Measurements from ENCODE around the gene PCAT7.
"Not testable (repeated sequence)": the region's sequence is repeated elsewhere in the genome, so short reads cannot be mapped to it uniquely, and the experiment has no call there.

Gene PCAT7

GRCh38 chr9:94538908-94539307, 16.0 kb upstream of the PCAT7 start:
- no peaks in the 10 kb centered on the region for H3K27me3 ChIP-seq (ENCODE audit: insufficient read depth, insufficient read length)
- H3K4me1 ChIP-seq (ENCODE audit: insufficient read depth, insufficient read length), result no peaks in the 10 kb centered on the region
- no peak overlapping the region for H3K4me3 ChIP-seq (ENCODE audit: insufficient read length, low read depth)
- no peak for DNase-seq (ENCODE audit: low read depth, low spot score)
- H3K9me3 ChIP-seq (ENCODE audit: insufficient read depth, low read length), result no peaks in the 10 kb centered on the region
- no peak for TF ChIP-seq SUZ12 (IDR thresholded peaks at IDR 0.05; ENCODE audit: extremely low read depth, insufficient read depth, insufficient read length)
- TF ChIP-seq YY1 (IDR thresholded peaks at IDR 0.05; ENCODE audit: insufficient read depth, insufficient read length), result no peak
- TF ChIP-seq ZNF274 (IDR thresholded peaks at IDR 0.05; ENCODE audit: low read depth, low read length), result no peak
- H3K9ac ChIP-seq (ENCODE audit: insufficient read length, low read depth), result no peak overlapping the region
- no peaks in the 10 kb centered on the region for H3K36me3 ChIP-seq (ENCODE audit: insufficient read depth, insufficient read length, low read length)

DNA sequence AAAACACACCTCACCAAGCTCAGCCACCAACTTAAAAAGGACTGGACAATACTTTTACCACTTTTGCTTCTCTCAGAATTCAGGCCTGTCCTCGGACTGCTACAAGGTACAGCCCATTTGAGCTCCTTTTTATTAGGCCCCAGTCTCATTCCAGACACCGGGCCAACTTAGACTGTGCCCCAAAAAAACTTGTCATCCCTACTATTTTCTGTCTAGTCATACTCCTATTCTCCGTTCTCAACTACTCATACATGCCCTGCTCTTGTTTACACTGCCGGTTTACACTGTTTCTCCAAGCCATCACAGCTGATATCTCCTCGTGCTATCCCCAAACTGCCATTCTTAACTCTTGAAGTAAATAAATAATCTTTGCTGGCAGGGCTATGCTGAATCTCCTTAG, 10.5 kb upstream of the PCAT7 start:
- H3K36me3 ChIP-seq (ENCODE audit: insufficient read depth, insufficient read length, low read length); H3K9ac ChIP-seq (ENCODE audit: insufficient read length, low read depth); DNase-seq (ENCODE audit: low read depth, low spot score); H3K9me3 ChIP-seq (ENCODE audit: insufficient read depth, low read length); H3K4me3 ChIP-seq (ENCODE audit: insufficient read length, low read depth); H3K27me3 ChIP-seq (ENCODE audit: insufficient read depth, insufficient read length); H3K4me1 ChIP-seq (ENCODE audit: insufficient read depth, insufficient read length): not testable (repeated sequence)

DNA sequence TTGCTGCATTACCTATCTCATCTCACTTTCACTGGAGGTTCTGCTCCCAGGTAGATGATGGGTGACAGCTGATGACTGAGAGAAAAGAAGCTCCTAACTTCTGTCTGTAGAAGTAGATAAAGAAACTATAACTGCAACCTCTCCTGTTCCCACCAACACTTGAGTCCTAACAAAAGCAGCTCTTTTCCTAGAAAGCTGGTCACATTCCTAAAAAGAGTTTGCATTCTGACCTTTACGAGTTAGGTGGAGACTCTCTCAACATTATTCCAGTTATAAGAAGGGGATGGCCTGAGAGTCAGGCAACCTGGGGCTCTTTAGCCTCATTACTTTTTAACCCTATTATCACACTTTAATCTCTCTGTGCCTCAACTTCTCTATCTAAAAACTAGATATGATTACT, 8.9 kb upstream of the PCAT7 start:
- Histone ChIP-seq H3K9ac (ENCODE audit: insufficient read length, low read depth) (no peak overlapping the region), H3K4me1 (ENCODE audit: insufficient read depth, insufficient read length) (no peaks in the 10 kb centered on the region), H3K9me3 (ENCODE audit: insufficient read depth, low read length) (peaks cover 14% of the 10 kb centered on the region), H3K36me3 (ENCODE audit: insufficient read depth, insufficient read length, low read length) (no peaks in the 10 kb centered on the region), H3K4me3 (ENCODE audit: insufficient read length, low read depth) (no peak overlapping the region), H3K27me3 (ENCODE audit: insufficient read depth, insufficient read length) (no peaks in the 10 kb centered on the region)
- no peak for TF ChIP-seq YY1 (IDR thresholded peaks at IDR 0.05; ENCODE audit: insufficient read depth, insufficient read length)
- no peak for TF ChIP-seq ZNF274 (IDR thresholded peaks at IDR 0.05; ENCODE audit: low read depth, low read length)
- no peak for TF ChIP-seq SUZ12 (IDR thresholded peaks at IDR 0.05; ENCODE audit: extremely low read depth, insufficient read depth, insufficient read length)
- DNase-seq (ENCODE audit: low read depth, low spot score), result no peak

GRCh38 chr9:94553029-94553938, 1.6 kb upstream of the PCAT7 start:
- Histone ChIP-seq H3K27me3 (ENCODE audit: insufficient read depth, insufficient read length) (no peaks in the 10 kb centered on the region), H3K4me1 (ENCODE audit: insufficient read depth, insufficient read length) (no peaks in the 10 kb centered on the region), H3K4me3 (ENCODE audit: insufficient read length, low read depth) (no peak overlapping the region), H3K9me3 (ENCODE audit: insufficient read depth, low read length) (peaks cover 39% of the 10 kb centered on the region), H3K9ac (ENCODE audit: insufficient read length, low read depth) (no peak overlapping the region), H3K36me3 (ENCODE audit: insufficient read depth, insufficient read length, low read length) (no peaks in the 10 kb centered on the region)
- DNase-seq (ENCODE audit: low read depth, low spot score), result no peak
- TF ChIP-seq ZNF274 (IDR thresholded peaks at IDR 0.05; ENCODE audit: low read depth, low read length), result no peak
- no peak for TF ChIP-seq YY1 (IDR thresholded peaks at IDR 0.05; ENCODE audit: insufficient read depth, insufficient read length)
- no peak for TF ChIP-seq SUZ12 (IDR thresholded peaks at IDR 0.05; ENCODE audit: extremely low read depth, insufficient read depth, insufficient read length)

GRCh38 chr9:94554078-94554438, 825 bp upstream of the PCAT7 start:
- Histone ChIP-seq H3K4me1 (ENCODE audit: insufficient read depth, insufficient read length) (no peaks in the 10 kb centered on the region), H3K9ac (ENCODE audit: insufficient read length, low read depth) (no peak overlapping the region), H3K27me3 (ENCODE audit: insufficient read depth, insufficient read length) (no peaks in the 10 kb centered on the region), H3K4me3 (ENCODE audit: insufficient read length, low read depth) (no peak overlapping the region), H3K36me3 (ENCODE audit: insufficient read depth, insufficient read length, low read length) (no peaks in the 10 kb centered on the region), H3K9me3 (ENCODE audit: insufficient read depth, low read length) (peaks cover 39% of the 10 kb centered on the region)
- TF ChIP-seq YY1 (IDR thresholded peaks at IDR 0.05; ENCODE audit: insufficient read depth, insufficient read length) (no peak), ZNF274 (IDR thresholded peaks at IDR 0.05; ENCODE audit: low read depth, low read length) (no peak), SUZ12 (IDR thresholded peaks at IDR 0.05; ENCODE audit: extremely low read depth, insufficient read depth, insufficient read length) (no peak)
- no peak for DNase-seq (ENCODE audit: low read depth, low spot score)

DNA sequence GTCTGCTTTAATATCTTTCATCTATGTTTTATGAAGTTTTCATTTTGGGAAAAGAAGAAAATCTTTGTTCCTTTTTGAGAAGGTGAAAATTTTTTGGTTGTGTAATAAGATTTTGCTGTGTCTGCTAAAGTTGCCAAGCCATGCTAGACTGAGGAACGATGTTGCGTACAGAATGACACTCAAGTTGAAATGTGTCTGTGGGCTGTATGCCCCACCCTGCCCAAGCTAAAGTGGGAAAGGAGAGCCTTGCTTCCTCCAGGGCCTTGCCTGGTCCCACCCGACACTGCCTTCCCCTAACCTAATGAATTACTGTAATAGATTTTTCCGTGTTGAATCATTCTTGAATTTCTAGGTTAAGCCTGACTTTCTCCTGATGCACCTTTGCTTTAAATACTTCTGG, 2.5 kb downstream of the PCAT7 start:
- Histone ChIP-seq H3K36me3 (ENCODE audit: insufficient read depth, insufficient read length, low read length) (no peaks in the 10 kb centered on the region), H3K4me1 (ENCODE audit: insufficient read depth, insufficient read length) (no peaks in the 10 kb centered on the region), H3K27me3 (ENCODE audit: insufficient read depth, insufficient read length) (no peaks in the 10 kb centered on the region), H3K9me3 (ENCODE audit: insufficient read depth, low read length) (peaks cover 23% of the 10 kb centered on the region; the same call in 1 of the 2 replicates), H3K9ac (ENCODE audit: insufficient read length, low read depth) (no peak overlapping the region), H3K4me3 (ENCODE audit: insufficient read length, low read depth) (no peak overlapping the region)
- DNase-seq (ENCODE audit: low read depth, low spot score), result no peak
- TF ChIP-seq SUZ12 (IDR thresholded peaks at IDR 0.05; ENCODE audit: extremely low read depth, insufficient read depth, insufficient read length), result no peak
- no peak for TF ChIP-seq ZNF274 (IDR thresholded peaks at IDR 0.05; ENCODE audit: low read depth, low read length)
- no peak for TF ChIP-seq YY1 (IDR thresholded peaks at IDR 0.05; ENCODE audit: insufficient read depth, insufficient read length)

GRCh38 chr9:94560237-94560636, 5.4 kb downstream of the PCAT7 start:
- Histone ChIP-seq H3K27me3 (ENCODE audit: insufficient read depth, insufficient read length) (no peaks in the 10 kb centered on the region), H3K36me3 (ENCODE audit: insufficient read depth, insufficient read length, low read length) (no peaks in the 10 kb centered on the region), H3K9me3 (ENCODE audit: insufficient read depth, low read length) (peaks cover 1% of the 10 kb centered on the region; the same call in 1 of the 2 replicates), H3K9ac (ENCODE audit: insufficient read length, low read depth) (no peak overlapping the region), H3K4me1 (ENCODE audit: insufficient read depth, insufficient read length) (no peaks in the 10 kb centered on the region), H3K4me3 (ENCODE audit: insufficient read length, low read depth) (no peak overlapping the region)
- TF ChIP-seq YY1 (IDR thresholded peaks at IDR 0.05; ENCODE audit: insufficient read depth, insufficient read length) (no peak), SUZ12 (IDR thresholded peaks at IDR 0.05; ENCODE audit: extremely low read depth, insufficient read depth, insufficient read length) (no peak), ZNF274 (IDR thresholded peaks at IDR 0.05; ENCODE audit: low read depth, low read length) (no peak)
- DNase-seq (ENCODE audit: low read depth, low spot score), result no peak
